ENCODE results near the gene TBXAS1.

- TF ChIP-seq POLR2AphosphoS5 (IDR thresholded peaks at IDR 0.05; ENCODE audit: low read depth), result no peak
- TF ChIP-seq REST (IDR thresholded peaks at IDR 0.05; ENCODE audit: unreplicated experiment), result no peak
- TF ChIP-seq, protein P1, sequence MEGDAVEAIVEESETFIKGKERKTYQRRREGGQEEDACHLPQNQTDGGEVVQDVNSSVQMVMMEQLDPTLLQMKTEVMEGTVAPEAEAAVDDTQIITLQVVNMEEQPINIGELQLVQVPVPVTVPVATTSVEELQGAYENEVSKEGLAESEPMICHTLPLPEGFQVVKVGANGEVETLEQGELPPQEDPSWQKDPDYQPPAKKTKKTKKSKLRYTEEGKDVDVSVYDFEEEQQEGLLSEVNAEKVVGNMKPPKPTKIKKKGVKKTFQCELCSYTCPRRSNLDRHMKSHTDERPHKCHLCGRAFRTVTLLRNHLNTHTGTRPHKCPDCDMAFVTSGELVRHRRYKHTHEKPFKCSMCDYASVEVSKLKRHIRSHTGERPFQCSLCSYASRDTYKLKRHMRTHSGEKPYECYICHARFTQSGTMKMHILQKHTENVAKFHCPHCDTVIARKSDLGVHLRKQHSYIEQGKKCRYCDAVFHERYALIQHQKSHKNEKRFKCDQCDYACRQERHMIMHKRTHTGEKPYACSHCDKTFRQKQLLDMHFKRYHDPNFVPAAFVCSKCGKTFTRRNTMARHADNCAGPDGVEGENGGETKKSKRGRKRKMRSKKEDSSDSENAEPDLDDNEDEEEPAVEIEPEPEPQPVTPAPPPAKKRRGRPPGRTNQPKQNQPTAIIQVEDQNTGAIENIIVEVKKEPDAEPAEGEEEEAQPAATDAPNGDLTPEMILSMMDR (conservative IDR thresholded peaks at IDR 0.05; ENCODE audit: low read depth in 2 of 2), result no peak
- TF ChIP-seq ZNF114 (CRISPR knock-in tag; IDR thresholded peaks at IDR 0.05), result no peak
- no peak for TF ChIP-seq EZH2 (IDR thresholded peaks at IDR 0.05; ENCODE audit: low read depth, unreplicated experiment)
- TF ChIP-seq JUNB (IDR thresholded peaks at IDR 0.05; ENCODE audit: unreplicated experiment), result no peak
- TF ChIP-seq, protein P2, sequence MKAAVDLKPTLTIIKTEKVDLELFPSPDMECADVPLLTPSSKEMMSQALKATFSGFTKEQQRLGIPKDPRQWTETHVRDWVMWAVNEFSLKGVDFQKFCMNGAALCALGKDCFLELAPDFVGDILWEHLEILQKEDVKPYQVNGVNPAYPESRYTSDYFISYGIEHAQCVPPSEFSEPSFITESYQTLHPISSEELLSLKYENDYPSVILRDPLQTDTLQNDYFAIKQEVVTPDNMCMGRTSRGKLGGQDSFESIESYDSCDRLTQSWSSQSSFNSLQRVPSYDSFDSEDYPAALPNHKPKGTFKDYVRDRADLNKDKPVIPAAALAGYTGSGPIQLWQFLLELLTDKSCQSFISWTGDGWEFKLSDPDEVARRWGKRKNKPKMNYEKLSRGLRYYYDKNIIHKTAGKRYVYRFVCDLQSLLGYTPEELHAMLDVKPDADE (IDR thresholded peaks at IDR 0.05), result no peak
- no peak for TF ChIP-seq CREB1 (CRISPR knock-in tag; IDR thresholded peaks at IDR 0.05; ENCODE audit: low read depth)
- TF ChIP-seq EZH2phosphoT487 (IDR thresholded peaks at IDR 0.05; ENCODE audit: unreplicated experiment), result no peak
- TF ChIP-seq ZNF462 (CRISPR knock-in tag; IDR thresholded peaks at IDR 0.05), result no peak
- no peak for TF ChIP-seq STAT1 (IDR thresholded peaks at IDR 0.05; ENCODE audit: unreplicated experiment)
These were observed 3.3 kb upstream of the TBXAS1 start for GRCh38 chr7:139825666-139826290.
